ENCODE measurements around the gene GPC5.

Gene GPC5

DNA sequence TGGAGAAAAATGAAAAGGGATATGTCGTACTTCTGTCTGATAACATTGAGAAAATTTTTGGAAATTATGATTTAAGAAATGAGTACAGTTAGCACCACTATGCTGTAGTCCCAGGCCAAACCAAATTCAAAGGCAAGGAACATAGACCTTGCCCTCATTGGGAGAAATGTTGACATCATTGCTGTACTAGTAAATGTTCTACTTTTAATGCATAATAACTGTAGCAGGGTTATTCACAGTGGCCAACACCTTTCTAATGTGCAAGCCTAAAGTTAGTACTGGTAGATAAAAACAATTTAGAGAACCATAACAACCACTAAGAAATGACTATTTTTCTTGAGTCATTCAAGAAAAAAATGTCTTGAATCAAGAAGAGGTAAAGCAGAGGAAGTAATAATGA is 1035.5 kb downstream of the GPC5 start:
- TF ChIP-seq CEBPB (IDR thresholded peaks at IDR 0.05) = no peak
- no peak for TF ChIP-seq EP300 (IDR thresholded peaks at IDR 0.05; ENCODE audit: borderline replicate concordance)
- TF ChIP-seq CREB1 (IDR thresholded peaks at IDR 0.05; ENCODE audit: low read depth) = no peak
- no peak for TF ChIP-seq REST (IDR thresholded peaks at IDR 0.05; ENCODE audit: low read depth)
- TF ChIP-seq TCF12 (IDR thresholded peaks at IDR 0.05; ENCODE audit: low read depth) = no peak
- TF ChIP-seq, protein P1, sequence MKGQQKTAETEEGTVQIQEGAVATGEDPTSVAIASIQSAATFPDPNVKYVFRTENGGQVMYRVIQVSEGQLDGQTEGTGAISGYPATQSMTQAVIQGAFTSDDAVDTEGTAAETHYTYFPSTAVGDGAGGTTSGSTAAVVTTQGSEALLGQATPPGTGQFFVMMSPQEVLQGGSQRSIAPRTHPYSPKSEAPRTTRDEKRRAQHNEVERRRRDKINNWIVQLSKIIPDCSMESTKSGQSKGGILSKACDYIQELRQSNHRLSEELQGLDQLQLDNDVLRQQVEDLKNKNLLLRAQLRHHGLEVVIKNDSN (IDR thresholded peaks at IDR 0.05) = no peak

GRCh38 chr13:92436924-92437323 is 1038.5 kb downstream of the GPC5 start:
- TF ChIP-seq CEBPB (IDR thresholded peaks at IDR 0.05) = no peak

GRCh38 chr13:92444244-92444643 is 1045.8 kb downstream of the GPC5 start:
- no peak for TF ChIP-seq FOXM1 (IDR thresholded peaks at IDR 0.05; ENCODE audit: borderline replicate concordance, low read depth)
- no peak for TF ChIP-seq CREB1 (IDR thresholded peaks at IDR 0.05; ENCODE audit: low read depth)
- no peak for TF ChIP-seq RAD21 (IDR thresholded peaks at IDR 0.05; ENCODE audit: low read depth)
- TF ChIP-seq YY1 (IDR thresholded peaks at IDR 0.05; ENCODE audit: low read depth) = no peak
- no peak for TF ChIP-seq TEAD4 (IDR thresholded peaks at IDR 0.05)
- TF ChIP-seq EGR1 (IDR thresholded peaks at IDR 0.05) = no peak
- no peak for TF ChIP-seq TAF1 (IDR thresholded peaks at IDR 0.05; ENCODE audit: low read depth)
- TF ChIP-seq ZBTB7A (IDR thresholded peaks at IDR 0.05; ENCODE audit: low read depth) = no peak
- TF ChIP-seq, protein P1 (IDR thresholded peaks at IDR 0.05) = no peak
- TF ChIP-seq TCF12 (IDR thresholded peaks at IDR 0.05; ENCODE audit: low read depth) = no peak
- no peak for TF ChIP-seq CEBPB (IDR thresholded peaks at IDR 0.05)
- TF ChIP-seq EP300 (IDR thresholded peaks at IDR 0.05; ENCODE audit: borderline replicate concordance) = no peak

DNA sequence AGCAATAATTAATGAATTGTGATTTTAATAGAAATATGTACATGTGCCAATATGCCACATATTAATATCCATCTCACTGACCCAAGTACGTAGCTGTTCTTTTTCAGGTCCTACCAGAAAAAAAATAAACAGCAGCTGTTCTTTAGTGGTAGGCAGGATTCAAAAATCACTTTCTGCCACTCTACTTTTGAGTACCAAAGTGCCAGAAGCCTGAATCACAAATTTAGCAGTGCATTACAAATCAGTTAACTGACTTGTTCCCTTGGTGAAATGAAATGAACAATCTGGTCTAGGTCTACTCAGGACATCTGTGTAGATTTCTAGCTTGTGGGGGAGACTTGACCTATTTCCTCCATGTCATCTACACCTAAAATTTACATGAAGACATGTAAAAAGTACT is 1052.6 kb downstream of the GPC5 start:
- TF ChIP-seq, protein P1 (IDR thresholded peaks at IDR 0.05) = no peak
- TF ChIP-seq EP300 (IDR thresholded peaks at IDR 0.05; ENCODE audit: borderline replicate concordance) = no peak
- TF ChIP-seq TCF12 (IDR thresholded peaks at IDR 0.05; ENCODE audit: low read depth) = no peak
- TF ChIP-seq RAD21 (IDR thresholded peaks at IDR 0.05; ENCODE audit: low read depth) = no peak
- TF ChIP-seq CREB1 (IDR thresholded peaks at IDR 0.05; ENCODE audit: low read depth) = no peak
- no peak for TF ChIP-seq EGR1 (IDR thresholded peaks at IDR 0.05)
- TF ChIP-seq TEAD4 (IDR thresholded peaks at IDR 0.05) = no peak
- no peak for TF ChIP-seq CEBPB (IDR thresholded peaks at IDR 0.05)
- no peak for TF ChIP-seq NFIC (IDR thresholded peaks at IDR 0.05)
- no peak for TF ChIP-seq FOXM1 (IDR thresholded peaks at IDR 0.05; ENCODE audit: borderline replicate concordance, low read depth)
- TF ChIP-seq MAX (IDR thresholded peaks at IDR 0.05) = no peak
- no peak for TF ChIP-seq ZBTB7A (IDR thresholded peaks at IDR 0.05; ENCODE audit: low read depth)
- no peak for TF ChIP-seq REST (IDR thresholded peaks at IDR 0.05; ENCODE audit: low read depth)
- no peak for TF ChIP-seq YY1 (IDR thresholded peaks at IDR 0.05; ENCODE audit: low read depth)
- no peak for TF ChIP-seq TAF1 (IDR thresholded peaks at IDR 0.05; ENCODE audit: low read depth)

DNA sequence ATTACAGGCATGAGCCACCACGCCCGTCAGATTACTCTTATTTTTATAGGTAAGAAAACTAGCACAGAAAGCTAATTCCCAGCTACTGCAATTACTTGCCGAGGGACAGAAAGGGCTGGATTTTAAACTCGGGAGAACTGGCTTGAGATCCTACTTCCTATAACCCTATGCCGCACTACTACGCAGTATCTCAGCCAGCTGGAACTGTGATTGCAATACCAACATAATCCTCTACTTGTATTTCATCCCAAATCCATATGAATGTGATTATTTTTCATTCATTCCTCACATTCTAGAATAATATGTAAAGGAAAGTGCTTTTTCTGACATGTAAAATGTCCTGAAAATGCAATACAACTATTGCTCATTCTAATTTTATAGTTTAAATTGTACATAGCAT is 1054.4 kb downstream of the GPC5 start:
- no peak for TF ChIP-seq EGR1 (IDR thresholded peaks at IDR 0.05)
- TF ChIP-seq FOXM1 (IDR thresholded peaks at IDR 0.05; ENCODE audit: borderline replicate concordance, low read depth) = no peak
- TF ChIP-seq MAX (IDR thresholded peaks at IDR 0.05) = no peak
- no peak for TF ChIP-seq ZBTB7A (IDR thresholded peaks at IDR 0.05; ENCODE audit: low read depth)
- no peak for TF ChIP-seq CEBPB (IDR thresholded peaks at IDR 0.05)
- no peak for TF ChIP-seq TEAD4 (IDR thresholded peaks at IDR 0.05)
- TF ChIP-seq, protein P1 (IDR thresholded peaks at IDR 0.05) = no peak
- no peak for TF ChIP-seq TAF1 (IDR thresholded peaks at IDR 0.05; ENCODE audit: low read depth)

DNA sequence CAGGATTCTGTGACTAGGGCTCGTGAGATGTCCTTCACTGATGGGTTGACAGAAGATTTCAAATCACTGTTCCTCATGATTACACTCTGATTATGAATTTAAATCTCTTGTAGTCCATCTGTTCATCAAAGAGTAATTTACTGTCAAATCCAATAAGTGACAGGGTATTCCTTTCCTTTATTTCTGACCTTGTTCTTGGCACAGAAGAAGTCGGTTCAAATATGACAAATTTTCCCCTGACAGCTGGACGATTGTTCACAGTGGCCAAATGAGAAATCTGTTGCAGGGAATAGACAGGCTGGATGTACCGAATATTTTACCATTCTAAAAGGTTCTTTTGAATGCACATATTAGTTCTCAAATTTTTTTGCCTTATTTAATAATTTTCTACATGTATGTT is 1060.9 kb downstream of the GPC5 start:
- TF ChIP-seq EGR1 (IDR thresholded peaks at IDR 0.05) = no peak
- TF ChIP-seq NFIC (IDR thresholded peaks at IDR 0.05) = no peak
- TF ChIP-seq TAF1 (IDR thresholded peaks at IDR 0.05; ENCODE audit: low read depth) = no peak
- no peak for TF ChIP-seq MAX (IDR thresholded peaks at IDR 0.05)
- no peak for TF ChIP-seq REST (IDR thresholded peaks at IDR 0.05; ENCODE audit: low read depth)
- no peak for TF ChIP-seq TEAD4 (IDR thresholded peaks at IDR 0.05)
- no peak for TF ChIP-seq ZBTB7A (IDR thresholded peaks at IDR 0.05; ENCODE audit: low read depth)
- no peak for TF ChIP-seq CEBPB (IDR thresholded peaks at IDR 0.05)
- TF ChIP-seq, protein P1 (IDR thresholded peaks at IDR 0.05) = no peak
- TF ChIP-seq YY1 (IDR thresholded peaks at IDR 0.05; ENCODE audit: low read depth) = no peak
- TF ChIP-seq TCF12 (IDR thresholded peaks at IDR 0.05; ENCODE audit: low read depth) = no peak
- TF ChIP-seq EP300 (IDR thresholded peaks at IDR 0.05; ENCODE audit: borderline replicate concordance) = no peak
- TF ChIP-seq RAD21 (IDR thresholded peaks at IDR 0.05; ENCODE audit: low read depth) = no peak
